Measurements from ENCODE around the gene ADAP1. TPM values are rescaled to one million over a fixed set of nuclear protein-coding genes. Genes with fewer than 3 reads are reported as not detected.
"Not testable (repeated sequence)": the region's sequence is repeated elsewhere in the genome, so short reads cannot be mapped to it uniquely, and the experiment has no call there.

The ADAP1 gene
- total RNA-seq, 2 donors from 2014 or later = 19.7 to 19.8 TPM

GRCh38 chr7:875476-876076, 78.9 kb downstream of the ADAP1 start:
- intact Hi-C loops (cut with DNase I) = no loop called here
- Histone ChIP-seq H3K9me3 (no peaks in the 10 kb centered on the region), H3K27me3 (no peaks in the 10 kb centered on the region), H3K27ac (peak overlapping the region; percentile 70 to 87 (median 78)), H3K4me3 (no peak overlapping the region), H3K36me3 (replicated peaks in 1 of 2; ENCODE audit: insufficient read depth in 1 of 2, low read depth in 2 of 2) (no peaks in the 10 kb centered on the region), H3K4me1 (peaks cover 58% of the 10 kb centered on the region)
- 54 to 92% methylated on average over 6 to 26 of the region's 27 CpGs for WGBS, 2 donors
- DNase-seq = peak in 3 of 4 donors; percentile 30 to 40 (median 32)
- ATAC-seq = no peak
- TF ChIP-seq POLR2A (IDR thresholded peaks at IDR 0.05) (no peak), CTCF (IDR thresholded peaks at IDR 0.05) (no peak)

- WGBS, 2 donors = 45 to 53% methylated on average over 7 of the region's 7 CpGs
- ATAC-seq = no peak
- Histone ChIP-seq H3K36me3 (replicated peaks in 1 of 2; ENCODE audit: insufficient read depth in 1 of 2, low read depth in 2 of 2) (no peaks in the 10 kb centered on the region), H3K9me3 (no peaks in the 10 kb centered on the region), H3K27me3 (no peaks in the 10 kb centered on the region), H3K27ac (peak overlapping the region in 3 of 4 donors; percentile 78 to 87 (median 78)), H3K4me3 (no peak overlapping the region), H3K4me1 (peaks cover 52% of the 10 kb centered on the region)
- TF ChIP-seq CTCF (IDR thresholded peaks at IDR 0.05) (no peak), POLR2A (IDR thresholded peaks at IDR 0.05) (no peak)
- intact Hi-C loops (cut with DNase I) = no loop called here
- DNase-seq = peak in 1 of 4 donors; percentile 15
Observed at GRCh38 chr7:875051-875450, 79.4 kb downstream of the ADAP1 start.

- no peaks in the 10 kb centered on the region for H3K27me3 ChIP-seq
- DNase-seq = peak in 2 of 4 donors; percentile 7 to 11
- no peak for ATAC-seq
- 44 to 58% methylated on average over 9 of the region's 9 CpGs for WGBS, 2 donors
- H3K36me3 ChIP-seq (replicated peaks in 1 of 2; ENCODE audit: insufficient read depth in 1 of 2, low read depth in 2 of 2) = peaks cover 0 to 3% of the 10 kb centered on the region in 2 donors
- H3K4me3 ChIP-seq = no peak overlapping the region
- H3K27ac ChIP-seq = peak overlapping the region in 3 of 4 donors; percentile 33 to 80 (median 53)
- peaks cover 44% of the 10 kb centered on the region for H3K4me1 ChIP-seq
- intact Hi-C loops (cut with DNase I) = loop anchor here (5.0 kb wide), 1 partner anchor 92 kb away; no protein-coding TSS in a partner anchor
- H3K9me3 ChIP-seq = no peaks in the 10 kb centered on the region
- no peak for TF ChIP-seq CTCF (IDR thresholded peaks at IDR 0.05)
- TF ChIP-seq POLR2A (IDR thresholded peaks at IDR 0.05) = no peak
Observed at GRCh38 chr7:874031-874749, 80.3 kb downstream of the ADAP1 start.

GRCh38 chr7:873367-874002, 81.0 kb downstream of the ADAP1 start:
- intact Hi-C loops (cut with DNase I) = loop anchor here (5.0 kb wide), 1 partner anchor 91 kb away; no protein-coding TSS in a partner anchor
- WGBS, 2 donors = 28 to 30% methylated on average over 18 of the region's 18 CpGs

GRCh38 chr7:872685-873084, 81.8 kb downstream of the ADAP1 start:
- ATAC-seq = not testable (repeated sequence)

More at GRCh38 chr7:873367-874002, 81.0 kb downstream of the ADAP1 start:
- peak overlapping the region; percentile 11 to 80 (median 43) for H3K27ac ChIP-seq
- peak; percentile 54 for ATAC-seq
- H3K4me3 ChIP-seq = no peak overlapping the region
- no peaks in the 10 kb centered on the region for H3K27me3 ChIP-seq
- peak; percentile 86 to 93 (median 91) for DNase-seq
- H3K4me1 ChIP-seq = peaks cover 37% of the 10 kb centered on the region
- peak in 2 of 3 donors; percentile 39 to 40 for TF ChIP-seq POLR2A (IDR thresholded peaks at IDR 0.05)
- peak; percentile 88 to 98 (median 96) for TF ChIP-seq CTCF (IDR thresholded peaks at IDR 0.05)
- H3K36me3 ChIP-seq (replicated peaks in 1 of 2; ENCODE audit: insufficient read depth in 1 of 2, low read depth in 2 of 2) = peaks cover 0 to 3% of the 10 kb centered on the region in 2 donors
- no peaks in the 10 kb centered on the region for H3K9me3 ChIP-seq

More at GRCh38 chr7:872685-873084, 81.8 kb downstream of the ADAP1 start:
- Histone ChIP-seq H3K4me1 (peaks cover 30% of the 10 kb centered on the region), H3K27ac (peak overlapping the region in 1 of 4 donors; percentile 80)
- not testable (repeated sequence) for H3K36me3 ChIP-seq (replicated peaks in 1 of 2; ENCODE audit: insufficient read depth in 1 of 2, low read depth in 2 of 2); H3K4me3 ChIP-seq; H3K9me3 ChIP-seq; DNase-seq; H3K27me3 ChIP-seq
- 86 to 90% methylated on average over 17 to 19 of the region's 19 CpGs for WGBS, 2 donors
- intact Hi-C loops (cut with DNase I) = loop anchor here (5.0 kb wide), 1 partner anchor 90 kb away; no protein-coding TSS in a partner anchor
